Measurements from ENCODE around the gene HDAC4. TPM values are rescaled to one million over a fixed set of nuclear protein-coding genes. Genes with fewer than 3 reads are reported as not detected.

The HDAC4 gene
- total RNA-seq, 1 donor = 28.3 TPM

DNA sequence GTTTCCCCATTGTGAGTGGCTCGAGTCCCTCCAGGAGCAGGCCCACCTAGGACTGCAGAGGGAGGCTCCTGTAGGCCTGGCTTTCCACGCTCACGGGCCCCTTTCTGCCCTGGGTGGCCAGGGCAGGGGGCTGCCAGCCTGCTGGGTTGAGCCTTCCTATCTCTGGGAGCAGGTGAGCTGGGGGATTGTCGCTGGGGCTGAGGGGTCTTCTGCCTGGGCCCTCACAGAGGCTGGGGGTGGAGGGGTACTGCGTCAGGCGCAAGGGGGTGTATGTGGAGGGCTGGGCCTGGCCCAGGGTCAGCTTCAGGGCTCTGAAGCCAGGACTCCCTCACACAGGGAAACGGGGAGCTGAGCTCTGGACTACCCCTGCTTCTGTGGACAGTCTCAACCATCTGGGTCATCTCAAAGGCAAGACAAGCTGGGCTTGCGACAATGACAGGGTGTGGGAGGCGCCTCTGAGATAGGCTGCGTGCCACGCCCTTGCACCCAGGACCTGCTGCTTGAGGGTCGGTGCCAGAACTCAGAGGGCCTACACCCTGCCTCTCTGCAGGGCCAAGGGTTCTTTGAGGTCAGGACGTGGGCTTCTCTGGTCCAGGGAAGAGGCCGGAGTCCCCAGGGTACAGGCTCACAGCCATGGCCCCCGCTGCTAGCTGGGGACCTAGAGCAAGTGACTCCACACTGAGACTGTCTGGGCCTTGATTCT is 346.9 kb downstream of the HDAC4 start:
- no peak for DNase-seq (ENCODE audit: low read depth)
- H3K4me3 ChIP-seq (ENCODE audit: low read depth, low read length) = no peak overlapping the region
- TF ChIP-seq, protein P1, sequence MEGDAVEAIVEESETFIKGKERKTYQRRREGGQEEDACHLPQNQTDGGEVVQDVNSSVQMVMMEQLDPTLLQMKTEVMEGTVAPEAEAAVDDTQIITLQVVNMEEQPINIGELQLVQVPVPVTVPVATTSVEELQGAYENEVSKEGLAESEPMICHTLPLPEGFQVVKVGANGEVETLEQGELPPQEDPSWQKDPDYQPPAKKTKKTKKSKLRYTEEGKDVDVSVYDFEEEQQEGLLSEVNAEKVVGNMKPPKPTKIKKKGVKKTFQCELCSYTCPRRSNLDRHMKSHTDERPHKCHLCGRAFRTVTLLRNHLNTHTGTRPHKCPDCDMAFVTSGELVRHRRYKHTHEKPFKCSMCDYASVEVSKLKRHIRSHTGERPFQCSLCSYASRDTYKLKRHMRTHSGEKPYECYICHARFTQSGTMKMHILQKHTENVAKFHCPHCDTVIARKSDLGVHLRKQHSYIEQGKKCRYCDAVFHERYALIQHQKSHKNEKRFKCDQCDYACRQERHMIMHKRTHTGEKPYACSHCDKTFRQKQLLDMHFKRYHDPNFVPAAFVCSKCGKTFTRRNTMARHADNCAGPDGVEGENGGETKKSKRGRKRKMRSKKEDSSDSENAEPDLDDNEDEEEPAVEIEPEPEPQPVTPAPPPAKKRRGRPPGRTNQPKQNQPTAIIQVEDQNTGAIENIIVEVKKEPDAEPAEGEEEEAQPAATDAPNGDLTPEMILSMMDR (IDR thresholded peaks at IDR 0.05; ENCODE audit: insufficient read depth, low read length) = no peak

DNA sequence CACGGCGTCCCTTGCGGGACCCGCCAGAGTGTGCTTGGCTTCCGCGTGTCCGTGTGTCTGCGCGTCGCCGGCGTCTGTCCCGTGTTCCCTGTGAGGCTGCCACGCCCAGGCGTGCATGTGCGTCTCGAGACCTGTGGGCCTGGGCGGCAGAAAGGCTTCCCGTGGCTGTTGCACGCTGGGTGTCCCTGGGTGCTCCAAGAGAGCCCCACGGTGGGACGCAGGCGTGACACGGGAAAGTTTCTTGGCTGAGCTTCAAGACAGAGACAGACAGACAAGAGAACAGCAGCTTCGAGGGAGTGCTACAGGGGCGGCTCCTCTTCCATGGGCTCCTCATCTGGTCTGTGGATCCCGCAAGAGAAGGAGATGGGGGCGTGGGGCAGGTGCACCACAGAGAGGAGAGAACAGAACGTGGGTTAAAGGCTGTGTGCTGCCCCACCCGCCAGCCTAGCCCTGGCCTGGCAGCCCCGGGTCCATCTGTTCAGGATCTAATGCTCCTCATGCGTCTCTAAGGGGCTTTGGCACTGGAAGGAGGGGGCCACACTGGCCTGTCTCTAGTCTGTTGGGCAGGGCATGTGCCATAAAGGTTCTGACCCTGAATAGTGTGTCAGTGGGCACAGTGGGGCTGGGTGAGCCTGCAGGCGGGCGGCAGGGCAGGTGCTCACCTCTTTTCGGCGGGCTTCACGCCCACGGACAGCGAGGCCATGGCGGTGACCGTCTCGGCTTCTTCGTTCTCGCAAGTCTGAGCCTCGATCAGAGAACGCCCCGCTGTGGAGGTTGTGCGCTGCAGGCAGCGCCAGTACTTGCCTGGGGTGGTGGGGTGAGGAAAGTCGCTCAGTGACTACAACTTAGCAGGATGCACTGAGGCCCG is 347.8 kb downstream of the HDAC4 start:
- H3K4me3 ChIP-seq (ENCODE audit: low read depth, low read length) = no peak overlapping the region
- TF ChIP-seq, protein P1 (IDR thresholded peaks at IDR 0.05; ENCODE audit: insufficient read depth, low read length) = no peak
- DNase-seq (ENCODE audit: low read depth) = no peak

DNA sequence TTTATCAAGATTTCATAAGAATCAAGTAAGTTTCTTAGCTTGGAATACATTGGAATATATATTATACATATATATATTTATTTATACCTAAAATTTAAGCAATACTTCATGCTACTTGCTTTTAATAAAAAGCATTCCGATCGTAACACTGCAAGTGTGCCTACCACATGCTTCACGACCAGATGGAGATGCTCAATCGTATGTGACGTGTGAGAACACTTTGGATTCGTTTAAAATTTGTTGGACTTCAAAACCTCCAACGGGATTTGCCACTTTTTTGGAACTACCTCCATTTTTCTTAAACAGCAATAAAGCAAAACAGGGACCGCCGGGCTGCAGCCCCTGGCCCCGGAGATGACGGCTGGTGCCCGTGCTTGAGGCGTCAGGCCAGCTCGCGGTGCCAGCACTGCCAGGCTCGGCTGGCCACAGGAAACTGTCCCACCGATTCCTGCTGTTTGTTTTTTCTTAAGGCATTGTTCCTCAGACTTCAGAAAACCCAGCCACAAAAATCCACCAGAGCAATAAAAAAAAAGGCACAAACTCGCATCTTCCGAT is 348.9 kb downstream of the HDAC4 start:
- no peak overlapping the region for H3K4me3 ChIP-seq (ENCODE audit: low read depth, low read length)
- TF ChIP-seq, protein P1 (IDR thresholded peaks at IDR 0.05; ENCODE audit: insufficient read depth, low read length) = no peak
- no peak for DNase-seq (ENCODE audit: low read depth)

DNA sequence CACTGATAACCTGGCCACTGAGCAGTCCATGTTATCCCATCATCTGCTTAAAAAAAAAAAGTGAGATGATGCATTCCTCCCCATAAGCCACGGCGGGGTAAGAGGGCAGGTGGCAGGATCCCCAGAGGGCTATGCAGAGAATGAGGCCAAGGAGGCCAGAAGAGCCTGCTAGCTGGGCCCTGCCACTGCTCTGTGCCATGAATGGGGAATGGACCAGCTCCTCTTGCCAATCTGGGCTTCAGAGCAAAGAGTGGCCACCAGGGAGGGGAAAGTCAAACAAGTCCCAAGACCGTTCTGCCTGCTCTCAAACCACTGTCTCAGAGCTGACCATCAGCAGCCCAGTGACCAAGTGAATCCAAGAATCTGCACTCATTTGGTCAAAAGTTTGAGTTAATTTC is 350.6 kb downstream of the HDAC4 start:
- no peak for DNase-seq (ENCODE audit: low read depth)
- TF ChIP-seq, protein P1 (IDR thresholded peaks at IDR 0.05; ENCODE audit: insufficient read depth, low read length) = no peak
- no peak overlapping the region for H3K4me3 ChIP-seq (ENCODE audit: low read depth, low read length)

DNA sequence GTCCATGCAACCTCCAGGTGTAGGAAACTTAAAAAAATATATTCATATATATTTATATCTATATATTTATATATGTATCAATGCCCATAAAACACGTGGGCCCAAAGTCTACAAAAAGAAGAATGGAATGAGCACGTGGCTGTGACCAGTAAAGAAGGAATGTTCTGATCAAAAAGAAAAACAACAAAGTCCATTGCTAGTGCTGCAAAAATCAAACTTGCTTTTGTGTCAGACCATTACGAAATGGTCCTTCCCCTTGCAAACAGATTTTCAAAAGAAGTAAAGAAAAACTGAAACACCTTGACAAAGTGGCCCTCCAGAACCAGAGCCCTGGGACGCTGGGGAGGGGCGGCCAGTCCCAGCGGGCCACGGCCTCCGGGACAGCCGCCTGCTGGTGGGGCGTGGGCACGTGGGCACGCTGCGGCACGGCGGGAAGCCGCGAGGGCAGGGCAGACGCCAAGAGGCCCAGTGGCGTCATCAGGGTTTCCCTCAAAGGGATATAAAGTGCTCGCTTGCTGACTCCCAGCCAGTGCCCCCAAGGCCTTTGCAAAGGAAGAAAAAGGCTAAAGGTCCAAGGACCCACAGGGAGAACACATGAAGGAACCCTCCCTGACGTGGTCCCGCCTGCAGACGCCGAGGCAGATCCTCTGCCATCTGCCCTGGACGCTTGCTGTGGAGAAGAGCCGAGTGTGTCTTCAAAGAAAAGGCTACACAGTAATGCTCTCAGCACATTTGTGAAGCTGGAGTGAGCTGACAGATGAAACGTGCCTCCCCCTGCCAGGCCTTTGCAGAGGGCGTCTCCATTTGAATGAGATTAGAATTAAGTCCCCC is 351.2 kb downstream of the HDAC4 start:
- DNase-seq (ENCODE audit: low read depth) = peak; percentile 30
- TF ChIP-seq, protein P1 (IDR thresholded peaks at IDR 0.05; ENCODE audit: insufficient read depth, low read length) = no peak
- no peak overlapping the region for H3K4me3 ChIP-seq (ENCODE audit: low read depth, low read length)

DNA sequence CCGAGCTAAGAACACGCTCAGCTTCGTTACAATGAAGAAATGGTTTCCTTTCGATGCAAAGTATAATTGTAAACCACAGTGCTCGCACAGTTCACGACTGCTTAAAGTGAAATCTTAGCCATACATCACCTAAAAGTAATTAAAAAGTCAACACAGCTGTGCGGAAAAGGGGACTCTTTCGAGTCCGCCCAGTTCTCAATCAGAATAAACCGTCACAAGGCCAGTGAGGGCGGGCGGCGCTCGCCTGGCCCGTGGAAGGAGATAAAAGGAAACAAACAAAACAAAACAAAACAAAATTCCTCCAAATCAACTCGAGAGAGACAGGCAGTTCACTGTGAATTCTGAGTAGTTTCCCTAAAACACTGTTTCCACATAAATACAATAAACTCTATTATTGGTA is 352.1 kb downstream of the HDAC4 start:
- TF ChIP-seq, protein P1 (IDR thresholded peaks at IDR 0.05; ENCODE audit: insufficient read depth, low read length) = no peak
- DNase-seq (ENCODE audit: low read depth) = no peak
- no peak overlapping the region for H3K4me3 ChIP-seq (ENCODE audit: low read depth, low read length)

All from fibroblast of the aortic adventitia (primary cell).